HepG2 (cell line): Measurements from ENCODE around the gene HSPA1B. TPM values are rescaled to one million over a fixed set of nuclear protein-coding genes. Genes with fewer than 3 reads are reported as not detected.

Experiments
- ATF1 ChIP-seq: IDR thresholded peaks from 2 replicates; pipeline ENCODE4 v1.6.1; 2016; ENCODE audit warnings: mild to moderate bottlenecking, control low read depth
- CBX5 ChIP-seq: sonication (generic); formaldehyde crosslinking; IDR thresholded peaks from 2 replicates; pipeline ENCODE4 v1.4.0; 2020; ENCODE audit warnings: missing genetic modification reagents, borderline replicate concordance
- EP300 ChIP-seq, 3 experiments: sonication (generic) in 1 of 3; formaldehyde crosslinking in 1 of 3; IDR thresholded peaks; 2 replicates each; pipeline versions ENCODE4 v1.5.1 to v1.6.1; 2011 to 2020; ENCODE audit warnings: low read depth in 2 of 3, low read length in 2 of 3, borderline replicate concordance in 1 of 3, improper control_type of control experiment in 1 of 3, mild to moderate bottlenecking in 1 of 3, missing genetic modification reagents in 1 of 3, moderate library complexity in 1 of 3
- KLF6 ChIP-seq: IDR thresholded peaks from 2 replicates; pipeline ENCODE4 v1.8.0; 2016; ENCODE audit warnings: missing biosample characterization, missing genetic modification reagents
- MEF2D ChIP-seq: sonication (generic); formaldehyde crosslinking; IDR thresholded peaks from 2 replicates; pipeline ENCODE4 v1.5.1; 2020; ENCODE audit warnings: mild to moderate bottlenecking, missing genetic modification reagents
- SALL1 ChIP-seq: sonication (generic); formaldehyde crosslinking; IDR thresholded peaks from 2 replicates; pipeline ENCODE4 v1.8.0; 2022; ENCODE audit warnings: mild to moderate bottlenecking, missing genetic modification reagents
- SETDB1 ChIP-seq: sonication (generic); formaldehyde crosslinking; IDR thresholded peaks from 2 replicates; pipeline ENCODE4 v1.5.1; 2020; ENCODE audit warnings: missing genetic modification reagents, mild to moderate bottlenecking, borderline replicate concordance
- TAF1 ChIP-seq: sonication (generic); formaldehyde crosslinking; IDR thresholded peaks from 2 replicates; pipeline ENCODE4 v1.4.0; 2020; ENCODE audit warnings: missing genetic modification reagents
- ZNF530 ChIP-seq: sonication (generic); formaldehyde crosslinking; IDR thresholded peaks from 2 replicates; pipeline ENCODE4 v1.5.0; 2020; ENCODE audit warnings: low read depth, mild to moderate bottlenecking, missing genetic modification reagents
- ZNF563 ChIP-seq: sonication (generic); formaldehyde crosslinking; IDR thresholded peaks from 2 replicates; pipeline ENCODE4 v1.8.0; 2022; ENCODE audit warnings: mild to moderate bottlenecking, moderate library complexity, missing genetic modification reagents
- ZNF737 ChIP-seq: sonication (generic); formaldehyde crosslinking; IDR thresholded peaks from 2 replicates; pipeline ENCODE4 v1.5.0; 2020; ENCODE audit warnings: missing genetic modification reagents, mild to moderate bottlenecking, borderline replicate concordance
- ZNF75D ChIP-seq: sonication (generic); formaldehyde crosslinking; IDR thresholded peaks from 2 replicates; pipeline ENCODE4 v1.8.1; 2023; ENCODE audit warnings: missing genetic modification reagents, mild to moderate bottlenecking, borderline replicate concordance
- polyA plus RNA-seq, 8 experiments: library from polyadenylated mRNA; depleted of rRNA in 3 of 8; stranded (reverse) in 7 of 8; unstranded in 1 of 8; fragments of >200 nt; fragmentation: Illumina TruSeq in 4 of 8; extraction: Trizol in 4 of 8; gene quantifications; 2 replicates each; pipeline versions ENCODE4 v1.2.1 to v1.2.3, GENCODE V29; 2011 to 2016; ENCODE audit warnings: low read depth in 4 of 8, missing spikeins in 1 of 8, mixed read lengths in 1 of 8; ENCODE audit not compliant: insufficient read depth in 1 of 8
- total RNA-seq, 5 experiments: library from RNA; depleted of rRNA; stranded (reverse); fragments of >200 nt; fragmentation: Illumina TruSeq; extraction: Trizol; gene quantifications; 2 replicates each; pipeline ENCODE4 v1.2.3, GENCODE V29; 2016; ENCODE audit warnings: low read depth in 1 of 5
- TF ChIP-seq, protein P1 (sequence below): sonication (generic); formaldehyde crosslinking; IDR thresholded peaks from 2 replicates; pipeline ENCODE4 v1.9.0; 2021; ENCODE audit warnings: missing genetic modification reagents, mild to moderate bottlenecking, borderline replicate concordance
- TF ChIP-seq, protein P2 (sequence below): sonication (generic); formaldehyde crosslinking; IDR thresholded peaks from 2 replicates; pipeline ENCODE4 v1.4.0; 2020; ENCODE audit warnings: mild to moderate bottlenecking, missing genetic modification reagents
- TF ChIP-seq, protein P3 (sequence below): sonication (generic); formaldehyde crosslinking; IDR thresholded peaks from 2 replicates; pipeline ENCODE4 v1.4.0; 2020; ENCODE audit warnings: mild to moderate bottlenecking, missing genetic modification reagents, borderline replicate concordance

HSPA1B gene
- total and polyA plus RNA-seq, 2 of the 13 experiments (the other 11 are each of a cell fraction or from before 2014, with no cell fraction given): 26.0 to 186 TPM

DNA sequence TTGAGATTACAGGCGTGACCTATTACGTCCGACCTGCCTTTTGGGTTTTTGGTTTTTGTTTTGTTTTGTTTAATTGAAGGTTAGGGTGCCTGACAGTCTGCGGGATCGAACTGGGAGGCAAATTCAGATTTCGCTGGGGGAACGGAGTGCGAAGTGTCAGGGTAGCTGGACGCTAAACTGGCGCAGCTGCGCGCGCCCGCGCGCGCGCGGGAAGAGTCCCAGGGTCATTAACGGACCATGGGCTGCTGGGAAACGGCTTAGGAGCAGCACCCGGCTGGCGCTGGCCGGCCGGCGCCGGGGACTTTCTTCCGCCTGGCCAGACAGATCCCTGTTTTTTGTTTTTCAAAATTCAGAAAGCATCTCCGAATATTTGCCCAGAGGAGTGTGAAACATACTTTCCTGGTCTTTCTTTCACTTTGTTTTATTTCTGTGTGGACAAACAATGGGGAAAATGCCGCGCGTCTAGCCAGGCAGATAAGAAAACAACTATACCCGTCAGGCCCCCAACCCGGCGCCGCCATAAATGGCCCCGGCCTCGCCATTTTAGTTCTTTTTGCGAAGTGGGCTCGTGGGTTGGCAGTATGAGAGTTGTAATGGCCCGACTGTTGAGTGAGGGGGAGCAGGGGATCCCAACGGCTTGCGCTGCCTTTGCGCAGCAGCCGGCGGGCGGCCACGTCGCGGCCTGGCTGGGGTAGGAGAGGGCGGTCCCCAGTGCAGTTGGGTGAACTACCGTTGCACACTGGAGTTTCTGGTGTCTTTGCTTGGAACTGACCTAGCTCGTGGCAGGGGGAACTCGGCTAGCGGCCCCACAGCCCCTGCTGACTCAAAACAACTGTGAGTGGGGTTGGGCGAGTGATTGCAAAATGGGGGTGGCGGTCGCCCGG is 7.1 kb downstream of the HSPA1B start (continued):
- TF ChIP-seq EP300 (IDR thresholded peaks at IDR 0.05; ENCODE audit: low read depth in 2 of 2, low read length in 2 of 2) (no peak), EP300 (CRISPR knock-in tag; IDR thresholded peaks at IDR 0.05; ENCODE audit: borderline replicate concordance) (no peak), MEF2D (CRISPR knock-in tag) (no peak; the same call in 1 of the 2 replicates), ZNF75D (no peak), KLF6 (peak; percentile 88; the same call in 1 of the 2 replicates), SETDB1 (CRISPR knock-in tag) (no peak), ATF1 (CRISPR knock-in tag) (no peak), ZNF530 (CRISPR knock-in tag) (peak; percentile 32; the same call in 1 of the 2 replicates), ZNF563 (CRISPR knock-in tag) (peak; percentile 65; the same call in 1 of the 2 replicates), ZNF737 (no peak), SALL1 (CRISPR knock-in tag) (peak; percentile 63; the same call in 1 of the 2 replicates), CBX5 (CRISPR knock-in tag) (peak; percentile 59; the same call in 1 of the 2 replicates), TAF1 (CRISPR knock-in tag) (peak; percentile 97)
- TF ChIP-seq, protein P1, sequence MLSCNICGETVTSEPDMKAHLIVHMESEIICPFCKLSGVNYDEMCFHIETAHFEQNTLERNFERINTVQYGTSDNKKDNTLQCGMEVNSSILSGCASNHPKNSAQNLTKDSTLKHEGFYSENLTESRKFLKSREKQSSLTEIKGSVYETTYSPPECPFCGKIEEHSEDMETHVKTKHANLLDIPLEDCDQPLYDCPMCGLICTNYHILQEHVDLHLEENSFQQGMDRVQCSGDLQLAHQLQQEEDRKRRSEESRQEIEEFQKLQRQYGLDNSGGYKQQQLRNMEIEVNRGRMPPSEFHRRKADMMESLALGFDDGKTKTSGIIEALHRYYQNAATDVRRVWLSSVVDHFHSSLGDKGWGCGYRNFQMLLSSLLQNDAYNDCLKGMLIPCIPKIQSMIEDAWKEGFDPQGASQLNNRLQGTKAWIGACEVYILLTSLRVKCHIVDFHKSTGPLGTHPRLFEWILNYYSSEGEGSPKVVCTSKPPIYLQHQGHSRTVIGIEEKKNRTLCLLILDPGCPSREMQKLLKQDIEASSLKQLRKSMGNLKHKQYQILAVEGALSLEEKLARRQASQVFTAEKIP: 0 out of 2 replicates have a peak, but pooled peaks have one; percentile 63
- TF ChIP-seq, protein P2, sequence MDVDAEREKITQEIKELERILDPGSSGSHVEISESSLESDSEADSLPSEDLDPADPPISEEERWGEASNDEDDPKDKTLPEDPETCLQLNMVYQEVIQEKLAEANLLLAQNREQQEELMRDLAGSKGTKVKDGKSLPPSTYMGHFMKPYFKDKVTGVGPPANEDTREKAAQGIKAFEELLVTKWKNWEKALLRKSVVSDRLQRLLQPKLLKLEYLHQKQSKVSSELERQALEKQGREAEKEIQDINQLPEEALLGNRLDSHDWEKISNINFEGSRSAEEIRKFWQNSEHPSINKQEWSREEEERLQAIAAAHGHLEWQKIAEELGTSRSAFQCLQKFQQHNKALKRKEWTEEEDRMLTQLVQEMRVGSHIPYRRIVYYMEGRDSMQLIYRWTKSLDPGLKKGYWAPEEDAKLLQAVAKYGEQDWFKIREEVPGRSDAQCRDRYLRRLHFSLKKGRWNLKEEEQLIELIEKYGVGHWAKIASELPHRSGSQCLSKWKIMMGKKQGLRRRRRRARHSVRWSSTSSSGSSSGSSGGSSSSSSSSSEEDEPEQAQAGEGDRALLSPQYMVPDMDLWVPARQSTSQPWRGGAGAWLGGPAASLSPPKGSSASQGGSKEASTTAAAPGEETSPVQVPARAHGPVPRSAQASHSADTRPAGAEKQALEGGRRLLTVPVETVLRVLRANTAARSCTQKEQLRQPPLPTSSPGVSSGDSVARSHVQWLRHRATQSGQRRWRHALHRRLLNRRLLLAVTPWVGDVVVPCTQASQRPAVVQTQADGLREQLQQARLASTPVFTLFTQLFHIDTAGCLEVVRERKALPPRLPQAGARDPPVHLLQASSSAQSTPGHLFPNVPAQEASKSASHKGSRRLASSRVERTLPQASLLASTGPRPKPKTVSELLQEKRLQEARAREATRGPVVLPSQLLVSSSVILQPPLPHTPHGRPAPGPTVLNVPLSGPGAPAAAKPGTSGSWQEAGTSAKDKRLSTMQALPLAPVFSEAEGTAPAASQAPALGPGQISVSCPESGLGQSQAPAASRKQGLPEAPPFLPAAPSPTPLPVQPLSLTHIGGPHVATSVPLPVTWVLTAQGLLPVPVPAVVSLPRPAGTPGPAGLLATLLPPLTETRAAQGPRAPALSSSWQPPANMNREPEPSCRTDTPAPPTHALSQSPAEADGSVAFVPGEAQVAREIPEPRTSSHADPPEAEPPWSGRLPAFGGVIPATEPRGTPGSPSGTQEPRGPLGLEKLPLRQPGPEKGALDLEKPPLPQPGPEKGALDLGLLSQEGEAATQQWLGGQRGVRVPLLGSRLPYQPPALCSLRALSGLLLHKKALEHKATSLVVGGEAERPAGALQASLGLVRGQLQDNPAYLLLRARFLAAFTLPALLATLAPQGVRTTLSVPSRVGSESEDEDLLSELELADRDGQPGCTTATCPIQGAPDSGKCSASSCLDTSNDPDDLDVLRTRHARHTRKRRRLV (CRISPR knock-in tag): peak; percentile 92
- TF ChIP-seq, protein P3, sequence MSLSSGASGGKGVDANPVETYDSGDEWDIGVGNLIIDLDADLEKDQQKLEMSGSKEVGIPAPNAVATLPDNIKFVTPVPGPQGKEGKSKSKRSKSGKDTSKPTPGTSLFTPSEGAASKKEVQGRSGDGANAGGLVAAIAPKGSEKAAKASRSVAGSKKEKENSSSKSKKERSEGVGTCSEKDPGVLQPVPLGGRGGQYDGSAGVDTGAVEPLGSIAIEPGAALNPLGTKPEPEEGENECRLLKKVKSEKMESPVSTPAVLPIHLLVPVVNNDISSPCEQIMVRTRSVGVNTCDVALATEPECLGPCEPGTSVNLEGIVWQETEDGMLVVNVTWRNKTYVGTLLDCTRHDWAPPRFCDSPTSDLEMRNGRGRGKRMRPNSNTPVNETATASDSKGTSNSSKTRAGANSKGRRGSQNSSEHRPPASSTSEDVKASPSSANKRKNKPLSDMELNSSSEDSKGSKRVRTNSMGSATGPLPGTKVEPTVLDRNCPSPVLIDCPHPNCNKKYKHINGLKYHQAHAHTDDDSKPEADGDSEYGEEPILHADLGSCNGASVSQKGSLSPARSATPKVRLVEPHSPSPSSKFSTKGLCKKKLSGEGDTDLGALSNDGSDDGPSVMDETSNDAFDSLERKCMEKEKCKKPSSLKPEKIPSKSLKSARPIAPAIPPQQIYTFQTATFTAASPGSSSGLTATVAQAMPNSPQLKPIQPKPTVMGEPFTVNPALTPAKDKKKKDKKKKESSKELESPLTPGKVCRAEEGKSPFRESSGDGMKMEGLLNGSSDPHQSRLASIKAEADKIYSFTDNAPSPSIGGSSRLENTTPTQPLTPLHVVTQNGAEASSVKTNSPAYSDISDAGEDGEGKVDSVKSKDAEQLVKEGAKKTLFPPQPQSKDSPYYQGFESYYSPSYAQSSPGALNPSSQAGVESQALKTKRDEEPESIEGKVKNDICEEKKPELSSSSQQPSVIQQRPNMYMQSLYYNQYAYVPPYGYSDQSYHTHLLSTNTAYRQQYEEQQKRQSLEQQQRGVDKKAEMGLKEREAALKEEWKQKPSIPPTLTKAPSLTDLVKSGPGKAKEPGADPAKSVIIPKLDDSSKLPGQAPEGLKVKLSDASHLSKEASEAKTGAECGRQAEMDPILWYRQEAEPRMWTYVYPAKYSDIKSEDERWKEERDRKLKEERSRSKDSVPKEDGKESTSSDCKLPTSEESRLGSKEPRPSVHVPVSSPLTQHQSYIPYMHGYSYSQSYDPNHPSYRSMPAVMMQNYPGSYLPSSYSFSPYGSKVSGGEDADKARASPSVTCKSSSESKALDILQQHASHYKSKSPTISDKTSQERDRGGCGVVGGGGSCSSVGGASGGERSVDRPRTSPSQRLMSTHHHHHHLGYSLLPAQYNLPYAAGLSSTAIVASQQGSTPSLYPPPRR (CRISPR knock-in tag): no peak; the same call in 1 of the 2 replicates
